NCI-H2196 (cell line): Measurements from ENCODE around the gene CMTM2.
"Not testable (repeated sequence)": the region's sequence is repeated elsewhere in the genome, so short reads cannot be mapped to it uniquely, and the experiment has no call there.

Experiments used
- DNase-seq: peaks from one replicate; lab custom pipeline; 2025; ENCODE audit not compliant: unreplicated experiment; lab: John Stamatoyannopoulos, UW

CMTM2 gene

GRCh38 chr16:66605979-66606751, 26.9 kb downstream of the CMTM2 start:
- DNase-seq, result no peak

- DNase-seq, result peak; percentile 68
Observed at GRCh38 chr16:66608241-66609138, 29.2 kb downstream of the CMTM2 start.

DNA sequence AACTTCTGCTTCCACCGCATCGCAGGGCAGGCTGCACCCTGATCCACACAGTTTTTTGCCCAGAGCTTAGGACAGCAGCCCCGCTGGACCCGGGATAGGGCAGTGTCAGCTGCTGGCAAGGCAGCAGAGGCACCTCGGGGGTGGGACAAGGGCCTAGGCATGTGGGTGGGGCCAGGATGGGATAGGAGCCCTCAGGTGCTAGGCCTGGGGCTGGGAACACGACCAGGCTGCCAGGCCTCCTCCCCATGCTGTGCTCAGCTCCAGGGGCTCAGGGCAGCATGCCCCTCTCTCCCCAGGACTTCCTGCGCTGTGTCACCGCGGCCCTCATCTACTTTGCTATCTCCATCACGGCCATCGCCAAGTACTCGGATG, 29.9 kb downstream of the CMTM2 start:
- no peak for DNase-seq

GRCh38 chr16:66610111-66610820, 31.0 kb downstream of the CMTM2 start:
- DNase-seq, result no peak

DNA sequence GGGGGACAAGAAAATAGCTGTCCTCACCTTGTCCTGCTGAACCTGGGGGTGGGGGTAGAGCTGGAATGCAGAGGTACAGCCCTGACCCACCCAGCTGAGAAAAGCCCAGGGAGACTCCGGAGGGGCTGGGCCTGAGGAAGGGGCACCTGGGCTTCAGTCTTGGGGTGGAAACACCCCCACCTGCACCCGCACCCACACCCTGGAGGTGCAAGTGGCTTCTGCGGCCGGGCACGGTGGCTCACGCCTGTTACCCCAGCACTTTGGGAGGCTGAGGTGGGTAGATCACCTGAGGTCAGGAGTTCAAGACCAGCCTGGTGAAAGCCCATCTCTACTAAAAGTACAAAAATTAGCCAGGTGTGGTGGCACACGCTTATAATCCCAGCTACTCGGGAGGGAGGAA, 32.6 kb downstream of the CMTM2 start:
- DNase-seq, result not testable (repeated sequence)

DNA sequence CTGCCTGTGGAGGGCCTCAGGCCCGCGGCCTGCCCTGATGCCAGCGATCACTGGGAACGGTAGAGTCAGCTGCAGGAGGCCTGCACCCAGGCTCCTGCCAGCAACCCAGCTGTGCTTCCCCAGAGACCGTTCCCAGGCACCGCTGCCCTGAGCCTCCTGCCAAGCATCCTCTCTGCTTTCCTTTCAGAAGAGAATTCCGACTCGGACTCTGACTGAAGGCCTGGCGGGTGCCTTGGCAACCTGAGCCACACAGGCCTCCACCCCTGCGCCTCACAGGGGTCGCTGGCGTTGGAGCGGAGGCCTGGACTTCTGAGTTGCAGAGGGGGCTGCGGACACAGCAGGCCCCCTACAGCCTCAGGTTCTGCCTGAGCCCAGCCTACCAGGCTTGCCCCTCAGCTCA, 33.2 kb downstream of the CMTM2 start:
- no peak for DNase-seq

DNA sequence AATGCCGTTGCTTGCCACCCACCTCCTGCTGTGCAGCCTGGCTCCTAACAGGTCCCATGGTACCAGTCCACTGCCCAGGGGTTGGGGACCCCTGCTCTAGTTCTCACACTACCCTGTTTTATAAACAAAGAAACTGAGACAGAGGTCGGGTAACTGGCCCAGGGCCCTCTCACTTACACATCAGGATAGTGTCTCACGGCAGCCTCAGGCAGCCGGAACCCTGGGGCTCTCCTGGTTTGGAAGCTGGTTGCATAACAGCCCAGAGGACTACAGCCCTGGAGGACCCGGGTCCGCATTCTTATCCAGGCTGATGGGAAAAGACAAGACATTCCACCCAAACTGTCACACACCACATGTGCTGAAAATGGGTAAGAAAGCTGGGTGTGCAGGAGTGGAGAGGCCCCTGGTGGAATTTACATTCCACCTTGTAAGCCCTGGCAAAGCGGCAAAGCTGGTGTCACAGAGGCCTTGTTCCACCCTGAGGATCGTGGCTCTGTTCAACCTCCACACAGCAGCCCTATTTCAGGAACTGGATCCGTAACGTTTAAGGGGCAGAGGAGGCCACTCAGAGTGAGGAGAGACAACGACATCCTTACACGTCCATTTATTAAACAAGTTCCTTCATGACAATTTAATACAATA, 35.0 kb downstream of the CMTM2 start:
- DNase-seq, result no peak

DNA sequence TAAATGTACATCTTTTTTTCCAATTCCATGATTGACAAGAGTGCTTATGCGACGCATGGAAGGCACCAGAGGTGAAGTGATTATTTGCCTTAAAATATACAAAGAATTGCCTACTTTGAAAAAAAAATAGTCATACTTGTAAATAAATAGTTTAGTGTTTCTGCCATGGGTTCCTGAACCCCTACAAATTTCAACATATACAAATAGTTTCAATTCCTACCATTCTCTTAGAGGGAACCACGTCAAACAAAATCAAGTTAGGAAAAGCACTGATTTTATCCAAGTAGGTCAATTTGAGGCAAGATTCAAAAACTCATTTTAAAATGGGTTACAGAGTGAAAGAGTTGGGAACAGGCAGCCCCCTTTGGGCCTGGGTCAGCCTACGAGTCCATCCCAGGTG, 36.9 kb downstream of the CMTM2 start:
- DNase-seq, result no peak

DNA sequence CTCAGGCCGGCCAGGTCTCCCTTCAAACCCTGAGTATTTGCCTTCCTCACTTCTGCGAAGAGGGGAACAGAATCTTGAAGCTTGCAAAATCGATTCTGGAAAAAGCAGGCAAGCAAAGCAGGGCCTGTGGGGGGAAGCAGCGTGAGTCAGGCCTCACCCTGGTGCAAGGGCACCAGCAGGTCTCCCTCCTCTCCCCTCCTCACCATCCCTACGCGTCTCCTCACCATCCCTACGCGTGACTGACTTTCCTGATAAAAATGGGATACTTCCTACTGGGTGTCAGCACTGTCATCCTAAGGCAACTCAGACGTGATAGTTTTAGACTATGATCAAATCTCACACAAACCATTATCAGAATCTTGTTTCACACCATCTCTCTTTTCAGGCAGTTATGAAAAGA, 37.3 kb downstream of the CMTM2 start:
- no peak for DNase-seq

DNA sequence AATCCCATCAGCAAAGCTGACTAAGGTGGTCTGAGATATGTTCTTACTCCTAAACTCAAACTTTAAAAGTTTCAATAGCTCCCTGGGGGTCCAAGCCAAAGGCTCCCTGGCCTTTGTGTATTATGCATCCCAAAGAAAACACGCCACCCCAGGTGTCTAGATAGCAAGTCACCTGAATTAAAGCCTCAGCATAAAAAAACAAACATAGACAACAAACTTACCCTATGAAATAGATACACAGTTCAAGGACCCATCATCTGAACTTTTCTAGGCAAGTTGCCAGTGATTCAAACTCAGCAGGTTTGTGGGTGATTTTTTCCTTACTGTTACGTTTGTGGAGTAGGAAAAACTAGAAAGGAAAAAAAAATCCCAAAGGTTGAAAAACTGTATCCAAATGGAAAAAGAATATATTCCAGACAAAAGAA, 37.8 kb downstream of the CMTM2 start:
- DNase-seq, result no peak

DNA sequence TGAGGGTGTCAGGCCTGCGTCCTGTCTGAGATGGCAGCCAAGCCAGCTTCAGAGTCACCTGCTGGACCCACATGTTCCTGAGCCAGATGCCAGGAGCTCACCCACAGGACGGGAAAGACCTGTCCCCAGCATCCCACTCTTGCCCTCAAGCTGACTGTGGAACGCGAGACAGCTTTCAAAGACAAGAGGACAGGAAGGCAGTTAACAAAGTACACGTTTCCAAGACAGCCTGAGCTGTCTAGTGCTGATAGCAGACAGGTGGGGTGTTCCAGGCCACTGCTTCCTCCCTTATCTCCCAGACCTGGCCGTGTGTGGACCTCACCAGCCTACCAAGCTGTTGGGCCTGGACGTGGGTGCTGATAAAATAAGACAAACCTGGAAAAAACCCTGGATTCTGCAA, 38.5 kb downstream of the CMTM2 start:
- DNase-seq, result no peak

DNA sequence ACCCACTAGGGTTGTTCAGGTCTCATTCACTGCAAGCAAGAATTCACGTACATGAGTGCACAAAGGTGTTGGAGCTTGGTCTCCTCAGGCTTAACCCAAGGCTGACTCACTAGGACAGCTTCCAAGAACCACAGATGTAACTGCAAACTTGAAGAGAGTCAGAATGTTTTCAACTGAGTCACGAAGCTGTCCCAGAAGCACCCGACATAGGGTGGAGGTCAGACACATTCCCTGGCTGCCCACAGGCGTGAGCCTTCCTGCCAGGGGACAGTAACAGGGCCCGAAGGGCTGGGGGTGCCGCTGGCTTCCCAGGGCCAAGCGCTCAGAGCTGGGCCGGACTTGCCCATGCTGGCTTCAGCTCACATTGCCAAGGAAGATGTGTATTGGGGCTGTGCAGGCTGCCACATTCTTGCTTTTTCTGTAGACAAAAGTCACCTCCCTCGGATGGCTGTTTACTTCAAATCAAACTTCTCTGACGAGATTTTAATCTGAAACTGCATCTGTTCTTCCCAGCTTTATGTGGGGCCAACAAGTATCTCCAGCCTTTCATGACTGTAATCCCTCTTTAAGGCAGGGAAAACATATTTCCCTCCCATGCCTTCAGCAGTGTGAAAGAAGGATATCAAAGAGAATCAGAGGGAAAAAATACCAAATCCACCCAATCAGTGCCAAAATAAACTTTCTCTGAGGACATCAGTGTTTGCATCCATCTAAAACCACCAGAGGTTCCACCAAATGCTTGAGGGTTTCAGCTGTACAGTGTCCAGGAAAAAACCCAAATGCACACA, 39.5 kb downstream of the CMTM2 start:
- DNase-seq, result no peak

- no peak for DNase-seq
Observed at GRCh38 chr16:66619534-66620428, 40.5 kb downstream of the CMTM2 start.

DNA sequence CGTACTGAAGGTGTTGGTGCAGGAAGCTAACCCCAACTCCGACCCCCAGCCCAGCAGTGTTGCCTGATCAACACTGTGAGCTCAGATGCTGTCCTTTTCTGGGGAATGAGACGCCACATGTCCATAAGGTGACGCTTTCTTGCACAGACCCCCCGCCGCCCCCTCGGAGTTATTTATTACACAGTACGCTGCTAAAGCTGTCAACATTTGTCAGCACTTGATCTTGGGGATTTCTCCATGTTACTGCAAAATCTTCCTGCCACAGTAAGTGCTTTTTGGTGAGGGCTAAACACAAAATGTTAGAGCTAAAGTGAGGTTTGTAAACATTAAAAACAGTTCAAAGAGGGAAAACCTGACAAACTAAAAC, 41.1 kb downstream of the CMTM2 start:
- DNase-seq, result no peak

DNA sequence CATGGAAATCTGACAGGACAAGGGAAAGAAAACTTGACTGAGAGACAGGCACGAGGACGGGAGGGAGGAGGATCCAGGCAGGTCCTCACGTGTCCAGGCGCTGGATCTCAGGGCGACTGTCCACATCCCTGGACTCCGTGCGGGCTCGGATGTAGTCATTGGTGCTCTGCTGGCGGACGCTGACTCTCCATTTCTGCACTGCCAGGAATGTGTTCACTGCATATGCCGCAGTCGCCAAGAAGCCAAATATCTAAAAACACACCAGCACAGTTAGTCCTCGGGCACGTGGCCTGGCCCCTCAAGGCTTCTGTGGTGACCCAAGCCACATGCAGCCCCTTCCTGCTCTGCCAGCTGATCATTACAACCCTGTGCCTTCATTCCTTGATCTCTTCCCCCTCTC, 42.7 kb downstream of the CMTM2 start:
- no peak for DNase-seq

DNA sequence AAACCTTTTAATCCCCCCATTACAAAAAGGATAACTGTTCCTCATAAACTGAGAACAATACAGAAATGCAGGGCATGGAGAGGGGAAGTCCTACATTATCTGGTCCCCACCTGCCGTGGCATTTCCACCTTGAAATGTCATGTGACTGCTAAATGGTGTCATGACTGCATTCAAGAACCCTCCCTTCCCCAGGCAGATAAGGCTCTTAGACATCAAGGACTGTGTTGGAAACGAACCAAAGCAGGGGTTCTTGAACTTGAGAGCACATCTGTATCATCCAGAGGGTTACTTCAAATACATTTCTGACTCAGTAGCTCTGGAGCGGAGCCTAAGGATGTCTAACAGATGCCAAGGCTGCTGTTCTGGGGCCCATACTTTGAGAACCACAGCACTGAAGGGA, 43.6 kb downstream of the CMTM2 start:
- no peak for DNase-seq

- DNase-seq, result no peak
Observed at GRCh38 chr16:66623755-66624154, 44.5 kb downstream of the CMTM2 start.

- DNase-seq, result not testable (repeated sequence)
Observed at GRCh38 chr16:66627611-66628378, 48.5 kb downstream of the CMTM2 start.

- no peak for DNase-seq
Observed at GRCh38 chr16:66629856-66630255, 50.6 kb downstream of the CMTM2 start.
